Tibial nerve (tissue), 3 donors: ENCODE measurements around the gene COL25A1.

Source experiments
- POLR2A ChIP-seq, 2 donors: fragments of 450-650 bp; IDR thresholded peaks; one replicate each; pipeline ENCODE4 v1.6.1; 2017; ENCODE audit warnings: antibody characterized with exemption in 2 of 2, mild to moderate bottlenecking in 2 of 2, moderate library complexity in 2 of 2
- TF ChIP-seq, protein P1 (sequence below), 5 experiments: fragments of 200-600 bp in 3 of 5; fragments of 450-650 bp in 2 of 5; sonication (generic) in 3 of 5; IDR thresholded peaks; one replicate each; pipeline ENCODE4 v1.5.1; 2016 to 2019; ENCODE audit warnings: antibody characterized with exemption in 5 of 5, mild to moderate bottlenecking in 3 of 5, moderate library complexity in 2 of 5

- TF ChIP-seq, protein P1, sequence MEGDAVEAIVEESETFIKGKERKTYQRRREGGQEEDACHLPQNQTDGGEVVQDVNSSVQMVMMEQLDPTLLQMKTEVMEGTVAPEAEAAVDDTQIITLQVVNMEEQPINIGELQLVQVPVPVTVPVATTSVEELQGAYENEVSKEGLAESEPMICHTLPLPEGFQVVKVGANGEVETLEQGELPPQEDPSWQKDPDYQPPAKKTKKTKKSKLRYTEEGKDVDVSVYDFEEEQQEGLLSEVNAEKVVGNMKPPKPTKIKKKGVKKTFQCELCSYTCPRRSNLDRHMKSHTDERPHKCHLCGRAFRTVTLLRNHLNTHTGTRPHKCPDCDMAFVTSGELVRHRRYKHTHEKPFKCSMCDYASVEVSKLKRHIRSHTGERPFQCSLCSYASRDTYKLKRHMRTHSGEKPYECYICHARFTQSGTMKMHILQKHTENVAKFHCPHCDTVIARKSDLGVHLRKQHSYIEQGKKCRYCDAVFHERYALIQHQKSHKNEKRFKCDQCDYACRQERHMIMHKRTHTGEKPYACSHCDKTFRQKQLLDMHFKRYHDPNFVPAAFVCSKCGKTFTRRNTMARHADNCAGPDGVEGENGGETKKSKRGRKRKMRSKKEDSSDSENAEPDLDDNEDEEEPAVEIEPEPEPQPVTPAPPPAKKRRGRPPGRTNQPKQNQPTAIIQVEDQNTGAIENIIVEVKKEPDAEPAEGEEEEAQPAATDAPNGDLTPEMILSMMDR (IDR thresholded peaks at IDR 0.05) = no peak
- no peak for TF ChIP-seq POLR2A (IDR thresholded peaks at IDR 0.05)
Measured at GRCh38 chr4:108919226-108919893, 383.1 kb downstream of the COL25A1 start.
